ENCODE results near the gene ADCY5.

Gene ADCY5

DNA sequence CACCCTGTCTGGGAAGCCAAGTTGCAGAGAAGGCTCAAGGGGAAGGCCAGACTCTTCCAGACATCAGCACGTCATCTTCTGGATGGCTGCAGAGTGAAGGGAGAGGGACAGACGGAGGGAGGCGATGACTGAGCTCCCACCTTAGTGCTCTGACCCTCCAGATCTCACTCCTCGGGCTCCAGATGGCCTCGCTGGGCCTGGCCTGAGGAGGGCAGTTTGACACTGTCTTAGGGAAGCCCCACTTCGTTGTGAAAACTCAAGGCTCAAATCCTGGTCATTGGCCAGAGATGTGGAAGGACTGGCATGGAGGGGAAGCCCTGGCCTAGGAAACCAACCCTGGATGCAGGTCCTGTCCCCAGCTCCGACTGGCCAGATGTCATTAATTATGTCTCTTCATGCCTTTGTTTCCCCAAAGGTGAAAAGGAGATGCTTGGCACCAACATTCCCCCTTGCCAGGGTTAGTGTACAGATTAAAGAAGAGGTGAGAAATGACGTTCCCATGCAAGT, 70.4 kb downstream of the ADCY5 start:
- DNase-seq (ENCODE audit: extremely low read depth, low read depth), result no peak
- no peak overlapping the region for H3K4me3 ChIP-seq (replicated peaks; ENCODE audit: low read depth, low read length)
- TF ChIP-seq CTCF (IDR thresholded peaks at IDR 0.05; ENCODE audit: low read depth, low read length, missing control alignments), result no peak

DNA sequence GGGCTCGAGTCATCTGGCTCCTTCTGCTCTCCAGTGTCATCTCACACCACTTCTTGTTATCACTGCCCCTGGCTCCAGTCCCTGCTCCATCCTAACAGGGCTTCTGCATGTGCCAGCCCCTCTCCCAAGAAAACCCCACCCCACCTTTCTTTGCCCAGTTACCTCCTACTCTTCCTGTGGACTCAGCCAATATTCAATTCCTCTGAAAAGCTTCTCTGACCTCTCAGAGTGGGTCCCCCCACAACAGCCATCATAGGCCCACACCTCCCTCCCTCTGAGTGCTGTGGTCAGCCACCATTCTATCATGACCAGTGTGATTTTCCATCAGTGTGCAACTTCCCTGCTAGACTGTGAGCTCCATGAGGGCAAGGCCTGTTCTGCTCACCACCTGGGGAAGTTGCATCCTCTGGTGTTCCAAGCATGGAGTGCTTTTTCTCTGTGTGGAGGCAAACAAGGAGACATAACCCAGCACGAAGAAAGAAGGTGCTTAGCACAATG, 71.6 kb downstream of the ADCY5 start:
- TF ChIP-seq CTCF (IDR thresholded peaks at IDR 0.05; ENCODE audit: low read depth, low read length, missing control alignments), result no peak
- no peak overlapping the region for H3K4me3 ChIP-seq (replicated peaks; ENCODE audit: low read depth, low read length)
- DNase-seq (ENCODE audit: extremely low read depth, low read depth), result no peak

- no peak for DNase-seq (ENCODE audit: extremely low read depth, low read depth)
These were observed 72.2 kb downstream of the ADCY5 start for GRCh38 chr3:123376451-123377242.

GRCh38 chr3:123375014-123375940, 73.6 kb downstream of the ADCY5 start:
- TF ChIP-seq CTCF (IDR thresholded peaks at IDR 0.05; ENCODE audit: low read depth, low read length, missing control alignments), result no peak
- H3K4me3 ChIP-seq (replicated peaks; ENCODE audit: low read depth, low read length), result no peak overlapping the region
- no peak for DNase-seq (ENCODE audit: extremely low read depth, low read depth)

More at GRCh38 chr3:123376451-123377242, 72.2 kb downstream of the ADCY5 start:
- H3K4me3 ChIP-seq (replicated peaks; ENCODE audit: low read depth, low read length), result no peak overlapping the region
- TF ChIP-seq CTCF (IDR thresholded peaks at IDR 0.05; ENCODE audit: low read depth, low read length, missing control alignments), result no peak

GRCh38 chr3:123374016-123374415, 74.9 kb downstream of the ADCY5 start:
- H3K4me3 ChIP-seq (replicated peaks; ENCODE audit: low read depth, low read length), result no peak overlapping the region
- no peak for TF ChIP-seq CTCF (IDR thresholded peaks at IDR 0.05; ENCODE audit: low read depth, low read length, missing control alignments)
- no peak for DNase-seq (ENCODE audit: extremely low read depth, low read depth)

DNA sequence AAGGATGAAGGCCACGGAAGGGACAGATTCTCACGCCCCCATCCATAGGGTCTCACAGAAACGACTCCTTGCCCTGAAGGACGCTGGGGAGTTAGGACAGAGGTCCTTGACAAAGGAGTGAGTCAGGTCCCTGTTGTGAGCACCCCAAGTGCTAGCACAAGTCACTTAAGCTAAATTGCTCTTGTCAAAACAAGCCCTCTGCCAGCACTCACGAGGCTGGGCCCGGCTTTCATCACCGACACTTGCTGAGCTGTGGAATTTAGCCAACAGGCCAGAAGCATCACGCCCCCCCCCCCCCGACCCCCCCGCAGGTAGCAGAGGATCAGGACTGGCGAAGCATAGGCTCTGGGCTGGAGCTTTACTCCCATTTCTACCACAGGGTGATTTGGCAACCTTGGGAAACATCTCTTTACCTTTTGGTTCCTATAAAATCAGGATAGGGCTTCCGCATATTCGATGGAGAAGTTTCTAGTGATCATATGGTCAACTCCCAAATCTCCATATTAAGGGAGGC, 75.4 kb downstream of the ADCY5 start:
- no peak for DNase-seq (ENCODE audit: extremely low read depth, low read depth)
- TF ChIP-seq CTCF (IDR thresholded peaks at IDR 0.05; ENCODE audit: low read depth, low read length, missing control alignments), result no peak

More for the DNA sequence above, 75.4 kb downstream of the ADCY5 start:
- no peak overlapping the region for H3K4me3 ChIP-seq (replicated peaks; ENCODE audit: low read depth, low read length)
